OCI-LY7 (cell line): Measurements from ENCODE around the gene SMG6. TPM values are rescaled to one million over a fixed set of nuclear protein-coding genes. Genes with fewer than 3 reads are reported as not detected.
A peak's percentile ranks its signal among the peaks of the same experiment; 100 is the strongest.
"Not testable (repeated sequence)": the region's sequence is repeated elsewhere in the genome, so short reads cannot be mapped to it uniquely, and the experiment has no call there.

Experiments used
- BruUV-seq: library from RNA; stranded (reverse); fragments of 400-500 nt; replicated peaks from 2 replicates; lab custom pipeline; 2021; lab: Mats Ljungman, UMichigan
- CTCF ChIA-PET: fragments of 300-600 bp; sonication (Branson Sonifier 250); formaldehyde crosslinking; loops from one replicate; lab custom pipeline; 2022; ENCODE audit warnings: antibody characterized with exemption; ENCODE audit not compliant: unreplicated experiment; lab: Charles Lee
- POLR2A ChIA-PET: fragments of 300-600 bp; sonication (Branson Sonifier 250); formaldehyde crosslinking; loops from one replicate; lab custom pipeline; 2022; ENCODE audit warnings: antibody characterized with exemption; lab: Charles Lee
- DNase-seq: peaks from one replicate; pipeline ENCODE4 v3.0.0-alpha.2; 2015; ENCODE audit warnings: low spot score
- H2AFZ ChIP-seq: fragments of 200-600 bp; sonication (generic), shearing (Covaris generic); 2 replicates; pipeline ENCODE4 v1.6.1; 2014; ENCODE audit warnings: mild to moderate bottlenecking, antibody characterized with exemption, low read length, moderate library complexity
- H3K27ac ChIP-seq: fragments of 200-600 bp; sonication (generic); 2 replicates; pipeline ENCODE4 v1.5.1; 2014; ENCODE audit warnings: mixed run types, low read depth, mild to moderate bottlenecking, moderate library complexity, low read length, inconsistent platforms; ENCODE audit not compliant: poor library complexity, severe bottlenecking
- H3K36me3 ChIP-seq: fragments of 200-600 bp; sonication (generic); 2 replicates; pipeline ENCODE4 v1.6.1; 2014; ENCODE audit warnings: mild to moderate bottlenecking, antibody characterized with exemption, low read length, moderate library complexity, mixed read lengths; ENCODE audit not compliant: insufficient read depth
- H3K4me1 ChIP-seq: fragments of 200-600 bp; sonication (generic); 2 replicates; pipeline ENCODE4 v1.5.1; 2014; ENCODE audit warnings: mild to moderate bottlenecking, low read length; ENCODE audit not compliant: insufficient read depth, poor library complexity, severe bottlenecking
- H3K4me2 ChIP-seq: fragments of 200-600 bp; sonication (generic); 2 replicates; pipeline ENCODE4 v1.6.1; 2014; ENCODE audit warnings: mild to moderate bottlenecking, low read length
- H3K4me3 ChIP-seq: fragments of 200-600 bp; sonication (generic); 2 replicates; pipeline ENCODE4 v1.5.1; 2014; ENCODE audit warnings: mild to moderate bottlenecking, low read depth, low read length; ENCODE audit not compliant: poor library complexity, severe bottlenecking
- H3K79me2 ChIP-seq: fragments of 200-600 bp; sonication (generic); 2 replicates; pipeline ENCODE4 v1.6.1; 2016; ENCODE audit warnings: low read depth, mild to moderate bottlenecking, low read length, moderate library complexity, mixed read lengths; ENCODE audit not compliant: insufficient read depth
- H3K9me2 ChIP-seq: fragments of 200-600 bp; sonication (generic); 2 replicates; pipeline ENCODE4 v1.6.1; 2016; ENCODE audit warnings: mild to moderate bottlenecking, low read length, mixed read lengths; ENCODE audit not compliant: insufficient read depth
- H3K9me3 ChIP-seq: fragments of 200-600 bp; sonication (generic); 2 replicates; pipeline ENCODE4 v1.6.1; 2014; ENCODE audit warnings: mild to moderate bottlenecking, mixed run types, low read length, mixed read lengths
- H4K20me1 ChIP-seq: fragments of 200-600 bp; sonication (generic); 2 replicates; pipeline ENCODE4 v1.6.1; 2014; ENCODE audit warnings: mild to moderate bottlenecking, antibody characterized with exemption, low read length, moderate library complexity, mixed read lengths; ENCODE audit not compliant: insufficient read depth
- CTCF ChIP-seq: fragments of 200-600 bp; sonication (generic); conservative IDR thresholded peaks from 2 replicates; pipeline ENCODE4 v1.5.1; 2014; ENCODE audit warnings: mild to moderate bottlenecking, antibody characterized with exemption, low read length, moderate library complexity, mixed read lengths
- EZH2phosphoT487 ChIP-seq: fragments of 200-600 bp; sonication (generic); IDR thresholded peaks from 2 replicates; pipeline ENCODE4 v1.6.1; 2018; ENCODE audit warnings: low read depth, borderline replicate concordance, mild to moderate bottlenecking, mixed run types, antibody characterized with exemption, low read length, moderate library complexity, mixed read lengths
- intact Hi-C: fragments of 100-400 bp; cut with micrococcal nuclease; formaldehyde crosslinking; loops from one replicate; pipeline ENCODE4 v1.10.0; 2022; ENCODE audit not compliant: unreplicated experiment
- total RNA-seq, 2 experiments: library from RNA; depleted of rRNA in 1 of 2; stranded (reverse); fragments of >200 nt in 1 of 2; shearing (Covaris generic) in 1 of 2; gene quantifications; 2 replicates each; pipeline ENCODE4 v1.2.3, GENCODE V29; 2014 to 2022

SMG6 gene
- total RNA-seq, 2 experiments from 2014 or later: 12.5 to 17.8 TPM

GRCh38 chr17:2171702-2172076 lies 131.9 kb downstream of the SMG6 start:
- Histone ChIP-seq H3K36me3 (peaks cover 10% of the 10 kb centered on the region; the same call in 1 of the 2 replicates), H3K9me3 (no peaks in the 10 kb centered on the region), H3K4me1 (no peaks in the 10 kb centered on the region), H4K20me1 (no peaks in the 10 kb centered on the region), H3K9me2 (no peaks in the 10 kb centered on the region), H3K4me3 (no peak overlapping the region), H3K27ac (no peak overlapping the region), H2AFZ (no peak overlapping the region), H3K4me2 (no peak overlapping the region), H3K79me2 (no peaks in the 10 kb centered on the region)
- TF ChIP-seq CTCF (no peak), EZH2phosphoT487 (no peak)
- DNase-seq: no peak
- no TSS peak for BruUV-seq
- ChIA-PET CTCF (no interaction called here), POLR2A (no interaction called here)
- intact Hi-C loops: loop anchor here (2.0 kb wide), 1 partner anchor 113 kb away; no protein-coding TSS in a partner anchor

GRCh38 chr17:2170023-2170422 lies 133.6 kb downstream of the SMG6 start:
- POLR2A ChIA-PET: no interaction called here
- intact Hi-C loops: loop anchor here (2.0 kb wide), 1 partner anchor 111 kb away; no protein-coding TSS in a partner anchor
- DNase-seq: peak; percentile 43

GRCh38 chr17:2165723-2166122 lies 137.9 kb downstream of the SMG6 start:
- H3K4me1 ChIP-seq, H3K9me2 ChIP-seq, DNase-seq, H3K9me3 ChIP-seq, H3K4me3 ChIP-seq, POLR2A ChIA-PET, intact Hi-C loops, H3K4me2 ChIP-seq, H3K79me2 ChIP-seq, H3K27ac ChIP-seq, H4K20me1 ChIP-seq, BruUV-seq, H2AFZ ChIP-seq, CTCF ChIA-PET: not testable (repeated sequence)
- H3K36me3 ChIP-seq: peaks cover 16% of the 10 kb centered on the region; the same call in 1 of the 2 replicates

More at GRCh38 chr17:2170023-2170422, 133.6 kb downstream of the SMG6 start:
- H3K27ac ChIP-seq: no peak overlapping the region
- no peaks in the 10 kb centered on the region for H4K20me1 ChIP-seq
- H3K36me3 ChIP-seq: peaks cover 13% of the 10 kb centered on the region; the same call in 1 of the 2 replicates
- no peaks in the 10 kb centered on the region for H3K9me2 ChIP-seq
- no peak overlapping the region for H2AFZ ChIP-seq
- H3K9me3 ChIP-seq: no peaks in the 10 kb centered on the region
- no peak overlapping the region for H3K4me2 ChIP-seq
- no peak overlapping the region for H3K4me3 ChIP-seq
- CTCF ChIA-PET: no interaction called here
- H3K79me2 ChIP-seq: no peaks in the 10 kb centered on the region
- no peaks in the 10 kb centered on the region for H3K4me1 ChIP-seq
- BruUV-seq: no TSS peak
- TF ChIP-seq CTCF (peak; percentile 72), EZH2phosphoT487 (no peak)
